Measurements from ENCODE around the gene TARS2.

TARS2 gene

DNA sequence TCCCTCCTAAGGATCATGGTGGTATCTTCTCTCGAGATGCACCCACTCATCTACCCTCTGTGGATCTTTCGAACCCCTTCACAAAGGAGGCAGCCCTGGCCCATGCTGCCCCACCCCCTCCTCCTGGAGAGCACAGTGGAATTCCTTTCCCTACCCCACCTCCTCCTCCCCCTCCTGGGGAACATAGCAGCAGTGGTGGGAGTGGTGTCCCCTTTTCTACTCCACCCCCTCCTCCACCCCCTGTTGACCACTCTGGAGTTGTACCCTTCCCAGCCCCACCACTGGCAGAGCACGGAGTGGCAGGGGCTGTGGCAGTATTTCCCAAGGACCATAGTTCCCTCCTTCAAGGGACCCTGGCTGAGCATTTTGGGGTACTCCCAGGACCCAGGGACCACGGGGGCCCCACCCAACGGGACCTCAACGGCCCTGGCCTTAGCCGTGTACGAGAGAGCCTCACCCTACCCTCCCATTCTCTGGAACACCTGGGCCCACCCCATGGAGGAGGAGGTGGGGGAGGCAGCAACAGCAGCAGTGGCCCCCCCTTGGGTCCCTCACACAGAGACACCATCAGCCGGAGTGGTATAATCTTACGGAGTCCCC, 14.5 kb upstream of the TARS2 start:
- TF ChIP-seq CTCF (IDR thresholded peaks at IDR 0.05; ENCODE audit: insufficient read depth, low read depth, low read length, missing control alignments): no peak
- no peak for DNase-seq (ENCODE audit: low read depth)
- no peak overlapping the region for H3K4me3 ChIP-seq (ENCODE audit: low read length)

DNA sequence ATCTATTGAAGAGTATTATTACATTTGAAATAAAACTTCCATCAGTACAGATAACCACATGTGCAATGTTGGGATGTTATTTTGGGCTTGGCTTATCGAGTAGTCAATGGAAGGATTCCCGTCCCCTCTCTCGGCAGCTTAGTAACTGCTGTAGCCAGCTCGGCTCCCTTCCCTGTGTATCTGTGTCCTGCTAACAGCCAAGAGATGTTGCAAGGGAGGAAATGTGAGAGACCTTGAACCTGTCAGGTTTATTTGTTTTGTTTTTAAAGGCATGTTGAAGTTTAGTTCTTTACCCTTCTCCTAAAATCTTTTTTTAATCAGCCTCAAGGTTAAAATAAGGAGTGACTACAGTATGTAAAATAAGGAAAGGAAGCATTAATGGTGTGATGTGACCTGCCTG, 13.6 kb upstream of the TARS2 start:
- H3K4me3 ChIP-seq (ENCODE audit: low read length): no peak overlapping the region
- no peak for TF ChIP-seq CTCF (IDR thresholded peaks at IDR 0.05; ENCODE audit: insufficient read depth, low read depth, low read length, missing control alignments)
- DNase-seq (ENCODE audit: low read depth): no peak

DNA sequence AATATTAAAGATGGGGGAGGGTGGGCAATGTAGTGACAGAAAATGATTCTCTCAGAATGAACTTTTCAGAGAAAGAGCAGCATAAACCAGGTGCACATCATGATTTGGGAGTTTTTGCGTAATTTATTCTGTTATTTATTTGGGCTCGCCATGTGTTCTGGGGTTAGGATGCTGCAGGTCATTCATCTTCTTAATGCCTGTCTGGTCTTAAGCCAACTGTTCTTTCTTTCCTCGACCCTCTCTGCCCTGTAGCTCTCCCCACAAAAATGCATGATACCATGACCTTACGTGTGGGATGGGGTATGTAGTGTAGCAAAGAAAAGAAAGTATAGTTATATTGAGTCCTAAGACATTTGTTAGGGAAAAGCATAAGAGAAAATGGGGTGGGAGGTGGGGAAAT, 12.3 kb upstream of the TARS2 start:
- no peak overlapping the region for H3K4me3 ChIP-seq (ENCODE audit: low read length)
- no peak for DNase-seq (ENCODE audit: low read depth)
- TF ChIP-seq CTCF (IDR thresholded peaks at IDR 0.05; ENCODE audit: insufficient read depth, low read depth, low read length, missing control alignments): no peak

DNA sequence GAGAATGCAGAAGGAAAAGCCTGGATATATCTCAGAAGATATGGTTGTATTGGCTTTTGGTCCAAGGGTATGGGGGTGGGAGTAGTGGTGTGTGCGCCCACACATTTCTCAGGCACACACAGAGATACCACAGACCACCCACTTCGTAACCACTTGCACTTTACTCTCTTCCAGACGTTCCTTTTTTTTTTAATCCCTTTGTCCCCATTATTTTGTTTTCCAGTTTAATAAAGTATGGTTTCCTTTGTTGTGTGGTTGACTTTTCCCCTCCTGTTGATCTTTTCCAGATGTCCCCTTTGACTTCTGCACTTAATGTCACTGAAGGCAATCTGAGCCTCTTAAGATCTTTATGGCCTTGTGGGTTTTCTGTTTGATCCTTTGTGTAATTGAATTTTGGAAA, 10.5 kb upstream of the TARS2 start:
- DNase-seq (ENCODE audit: low read depth): no peak
- no peak for TF ChIP-seq CTCF (IDR thresholded peaks at IDR 0.05; ENCODE audit: insufficient read depth, low read depth, low read length, missing control alignments)
- H3K4me3 ChIP-seq (ENCODE audit: low read length): no peak overlapping the region

DNA sequence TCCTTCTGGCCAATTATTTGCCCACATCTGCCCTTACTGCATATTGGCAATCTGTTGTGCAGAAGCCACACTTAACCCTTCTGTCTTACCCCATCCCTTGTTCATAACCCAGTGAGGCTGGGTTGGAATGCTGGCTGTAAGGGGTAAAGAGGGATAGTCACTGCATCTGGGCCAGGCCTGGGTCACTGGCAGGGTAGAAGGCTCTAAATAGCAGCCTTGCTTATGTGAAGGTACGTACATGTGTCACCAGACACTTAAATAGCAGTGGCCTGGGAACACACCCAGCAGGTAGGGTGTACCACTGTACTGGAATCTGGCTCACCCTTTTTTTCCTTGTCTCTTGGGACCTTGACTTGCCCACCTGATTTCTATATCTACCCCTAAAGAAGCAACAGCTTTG, 9.9 kb upstream of the TARS2 start:
- no peak overlapping the region for H3K4me3 ChIP-seq (ENCODE audit: low read length)
- peak; percentile 64 for DNase-seq (ENCODE audit: low read depth)
- no peak for TF ChIP-seq CTCF (IDR thresholded peaks at IDR 0.05; ENCODE audit: insufficient read depth, low read depth, low read length, missing control alignments)

GRCh38 chr1:150477733-150478132, 9.5 kb upstream of the TARS2 start:
- peak; percentile 99 for DNase-seq (ENCODE audit: low read depth)
- H3K4me3 ChIP-seq (ENCODE audit: low read length): no peak overlapping the region
- TF ChIP-seq CTCF (IDR thresholded peaks at IDR 0.05; ENCODE audit: insufficient read depth, low read depth, low read length, missing control alignments): no peak

- no peak for TF ChIP-seq CTCF (IDR thresholded peaks at IDR 0.05; ENCODE audit: insufficient read depth, low read depth, low read length, missing control alignments)
- DNase-seq (ENCODE audit: low read depth): no peak
Observed at GRCh38 chr1:150479370-150479769, 7.8 kb upstream of the TARS2 start.

More at GRCh38 chr1:150479370-150479769, 7.8 kb upstream of the TARS2 start:
- H3K4me3 ChIP-seq (ENCODE audit: low read length): no peak overlapping the region
